HG03039 (cell line): ENCODE measurements around the gene UNC13C.

ENCODE experiments used
- ATAC-seq: cut with Tn5 transposase; IDR thresholded peaks from one replicate; pipeline ENCODE4 v1.9.1; 2021; ENCODE audit warnings: mild to moderate bottlenecking, moderate library complexity; ENCODE audit not compliant: unreplicated experiment

Gene UNC13C

GRCh38 chr15:54608876-54609835, 630.9 kb downstream of the UNC13C start:
- ATAC-seq, result no peak

GRCh38 chr15:54618120-54618519, 639.9 kb downstream of the UNC13C start:
- ATAC-seq, result no peak

- no peak for ATAC-seq
These were observed 640.9 kb downstream of the UNC13C start for GRCh38 chr15:54619180-54619579.

- ATAC-seq, result no peak
These were observed 642.7 kb downstream of the UNC13C start for GRCh38 chr15:54620916-54621315.

- no peak for ATAC-seq
These were observed 657.9 kb downstream of the UNC13C start for GRCh38 chr15:54636147-54636546.

- ATAC-seq, result no peak
These were observed 660.4 kb downstream of the UNC13C start for GRCh38 chr15:54638666-54639065.

GRCh38 chr15:54640873-54641272, 662.6 kb downstream of the UNC13C start:
- no peak for ATAC-seq

GRCh38 chr15:54644796-54645195, 666.6 kb downstream of the UNC13C start:
- ATAC-seq, result no peak

GRCh38 chr15:54659646-54660045, 681.4 kb downstream of the UNC13C start:
- ATAC-seq, result no peak

GRCh38 chr15:54660356-54660755, 682.1 kb downstream of the UNC13C start:
- ATAC-seq, result no peak

- ATAC-seq, result no peak
These were observed 697.0 kb downstream of the UNC13C start for GRCh38 chr15:54675241-54675640.

- ATAC-seq, result no peak
These were observed 703.3 kb downstream of the UNC13C start for GRCh38 chr15:54681584-54681983.
